Activated CD8-positive, alpha-beta memory T cell treated with anti-CD3 and anti-CD28 coated beads, Interleukin-2, amount 10 ng/mL, durations not matched to agents 7 days and 5 days (primary cell): ENCODE data around the gene CNIH2. TPM values are rescaled to one million over a fixed set of nuclear protein-coding genes. Genes with fewer than 3 reads are reported as not detected.
"Not testable (repeated sequence)": the region's sequence is repeated elsewhere in the genome, so short reads cannot be mapped to it uniquely, and the experiment has no call there.

Experiments
- ATAC-seq: fragments of 150-1000 bp; cut with Tn5 transposase; one replicate; pipeline ENCODE4 v1.10.0; 2021; ENCODE audit warnings: moderate library complexity
- CTCF ChIA-PET: fragments of 350-600 bp; sonication (Branson Sonifier 250); formaldehyde crosslinking; loops from one replicate; lab custom pipeline; 2021; ENCODE audit warnings: antibody characterized with exemption; lab: Charles Lee
- DNase-seq: peaks from one replicate; pipeline ENCODE4 v3.0.0-alpha.2; 2020
- H3K27ac Mint-ChIP-seq: one replicate; pipeline ENCODE4 v1.8.0; 2021; ENCODE audit warnings: mild to moderate bottlenecking, mixed read lengths
- H3K27me3 Mint-ChIP-seq: one replicate; pipeline ENCODE4 v1.8.0; 2021; ENCODE audit warnings: mixed read lengths
- H3K36me3 Mint-ChIP-seq: one replicate; pipeline ENCODE4 v1.8.0; 2021; ENCODE audit warnings: mild to moderate bottlenecking, mixed read lengths
- H3K4me1 Mint-ChIP-seq: one replicate; pipeline ENCODE4 v1.8.0; 2021; ENCODE audit warnings: mixed read lengths
- H3K4me3 Mint-ChIP-seq: one replicate; pipeline ENCODE4 v1.8.0; 2021; ENCODE audit warnings: mild to moderate bottlenecking, moderate library complexity, mixed read lengths
- H3K9me3 Mint-ChIP-seq: one replicate; pipeline ENCODE4 v1.8.0; 2022; ENCODE audit warnings: low read depth, mixed read lengths
- total RNA-seq, 2 experiments: library from RNA; stranded (reverse); gene quantifications; one replicate each; pipeline ENCODE4 v1.2.3, GENCODE V29; 2021

CNIH2 gene
- total RNA-seq, 2 experiments from 2014 or later = 1.1 to 1.2 TPM

DNA sequence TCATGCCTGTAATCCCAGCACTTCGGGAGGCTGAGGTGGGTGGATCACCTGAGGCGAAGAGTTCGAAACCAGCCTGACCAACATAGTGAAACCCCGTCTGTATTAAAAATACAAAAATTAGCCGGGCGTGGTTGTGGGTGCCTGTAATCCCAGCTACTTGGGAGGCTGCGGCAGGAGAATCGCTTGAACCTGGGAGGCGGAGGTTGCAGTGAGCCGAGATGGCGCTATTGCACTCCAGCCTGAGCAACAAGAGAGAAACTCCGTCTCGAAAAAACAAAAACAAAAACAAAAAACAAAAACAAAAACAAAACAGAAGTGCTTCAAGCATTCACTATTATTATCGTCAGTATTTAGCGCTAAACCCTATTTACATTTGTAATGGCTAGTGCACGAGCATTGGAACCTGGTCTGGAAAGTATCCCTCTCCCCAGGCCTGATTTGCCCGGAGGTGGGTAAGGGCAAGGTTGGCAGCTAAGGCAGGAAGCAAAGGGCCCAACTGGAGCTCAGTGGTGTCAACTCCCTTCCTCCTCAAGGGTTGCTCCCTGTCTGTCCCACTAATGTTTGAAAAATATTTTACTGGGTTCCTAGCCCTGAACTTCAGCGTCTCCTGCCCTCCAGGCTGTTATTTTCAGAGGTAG is 32.9 kb downstream of the CNIH2 start:
- peaks cover 30% of the 10 kb centered on the region for H3K4me1 Mint-ChIP-seq
- DNase-seq, ATAC-seq, H3K27ac Mint-ChIP-seq, H3K4me3 Mint-ChIP-seq, H3K9me3 Mint-ChIP-seq, H3K27me3 Mint-ChIP-seq, H3K36me3 Mint-ChIP-seq: not testable (repeated sequence)
- CTCF ChIA-PET = interaction anchor here (0.6 to 7.0 kb wide), 27 partner anchors 10 to 303 kb away, joined by 3 to 174 read pairs (median 8); partner anchors contain the start of genes B4GAT1, BRMS1, MRPL11 and NPAS4

DNA sequence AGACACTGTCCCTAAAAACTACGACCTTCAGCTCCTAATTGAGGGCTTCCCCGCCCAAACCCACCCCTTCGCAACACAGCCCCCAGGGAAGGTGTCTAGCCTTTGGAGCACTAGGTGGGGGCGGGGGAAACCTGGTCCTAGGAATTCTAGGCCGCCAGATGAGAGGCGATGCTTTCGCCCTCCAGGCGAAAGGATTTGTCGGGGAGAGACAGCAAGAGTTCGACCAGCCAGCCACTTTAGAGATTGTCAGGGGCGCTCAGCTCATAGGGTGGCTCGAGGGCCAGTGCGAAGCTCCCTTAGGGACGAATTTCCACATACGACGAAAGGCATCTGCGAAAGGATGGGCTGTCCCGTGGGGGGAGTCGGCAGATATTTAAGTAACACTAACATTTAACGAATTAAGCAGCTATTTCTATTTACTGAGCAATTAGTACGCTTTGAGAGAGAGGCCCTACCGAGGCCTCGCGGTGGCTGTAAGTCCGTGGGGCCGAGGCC is 33.5 kb downstream of the CNIH2 start:
- Mint-ChIP-seq H3K9me3 (no peaks in the 10 kb centered on the region), H3K27me3 (peaks cover 5% of the 10 kb centered on the region), H3K4me1 (peaks cover 34% of the 10 kb centered on the region), H3K27ac (peak overlapping the region; percentile 98), H3K36me3 (peaks cover 7% of the 10 kb centered on the region), H3K4me3 (peak overlapping the region; percentile 89)
- ATAC-seq = no peak
- DNase-seq = no peak
- CTCF ChIA-PET = interaction anchor here (0.6 to 7.0 kb wide), 26 partner anchors 11 to 303 kb away, joined by 3 to 174 read pairs (median 8); partner anchors contain the start of genes B4GAT1, BRMS1, MRPL11 and NPAS4

DNA sequence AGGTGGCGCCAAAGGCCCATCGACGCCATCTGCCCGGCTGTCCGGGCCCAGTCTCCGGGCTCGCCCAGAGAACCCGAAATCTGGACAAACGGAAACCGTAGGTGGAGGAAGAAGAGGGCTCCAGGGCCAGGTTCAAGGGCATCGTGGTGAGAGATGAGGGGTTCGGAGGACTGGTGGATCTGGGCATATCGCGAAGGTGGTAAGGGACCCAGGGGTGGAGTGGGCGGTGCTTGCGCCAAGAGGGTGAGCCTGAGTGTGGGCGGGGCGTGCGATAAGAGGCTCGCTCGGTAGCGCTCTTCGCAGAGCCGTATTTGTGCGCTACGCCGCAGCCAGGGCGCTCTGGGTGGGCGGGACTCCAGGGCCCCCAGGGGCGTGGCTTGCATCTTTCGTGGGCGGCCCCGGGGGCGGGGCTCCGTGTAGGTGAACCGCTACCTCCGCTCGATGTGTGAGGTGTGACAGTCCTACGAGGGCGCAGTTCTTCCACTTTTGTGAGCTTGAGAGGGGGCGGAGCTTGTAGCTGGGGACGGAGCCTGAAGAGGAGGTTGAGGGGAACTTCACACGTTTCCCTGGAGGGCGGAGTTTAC is 34.1 kb downstream of the CNIH2 start:
- H3K27ac Mint-ChIP-seq = peak overlapping the region; percentile 98
- peaks cover 34% of the 10 kb centered on the region for H3K4me1 Mint-ChIP-seq
- peak overlapping the region; percentile 89 for H3K4me3 Mint-ChIP-seq
- H3K9me3 Mint-ChIP-seq = no peaks in the 10 kb centered on the region
- H3K27me3 Mint-ChIP-seq = peaks cover 5% of the 10 kb centered on the region
- peaks cover 7% of the 10 kb centered on the region for H3K36me3 Mint-ChIP-seq
- DNase-seq (peak; percentile 97), ATAC-seq (peak; percentile 72)
- CTCF ChIA-PET = interaction anchor here (0.6 to 7.0 kb wide), 33 partner anchors 10 to 487 kb away, joined by 3 to 174 read pairs (median 6); partner anchors contain the start of genes B4GAT1, BRMS1, DPP3 and MRPL11

DNA sequence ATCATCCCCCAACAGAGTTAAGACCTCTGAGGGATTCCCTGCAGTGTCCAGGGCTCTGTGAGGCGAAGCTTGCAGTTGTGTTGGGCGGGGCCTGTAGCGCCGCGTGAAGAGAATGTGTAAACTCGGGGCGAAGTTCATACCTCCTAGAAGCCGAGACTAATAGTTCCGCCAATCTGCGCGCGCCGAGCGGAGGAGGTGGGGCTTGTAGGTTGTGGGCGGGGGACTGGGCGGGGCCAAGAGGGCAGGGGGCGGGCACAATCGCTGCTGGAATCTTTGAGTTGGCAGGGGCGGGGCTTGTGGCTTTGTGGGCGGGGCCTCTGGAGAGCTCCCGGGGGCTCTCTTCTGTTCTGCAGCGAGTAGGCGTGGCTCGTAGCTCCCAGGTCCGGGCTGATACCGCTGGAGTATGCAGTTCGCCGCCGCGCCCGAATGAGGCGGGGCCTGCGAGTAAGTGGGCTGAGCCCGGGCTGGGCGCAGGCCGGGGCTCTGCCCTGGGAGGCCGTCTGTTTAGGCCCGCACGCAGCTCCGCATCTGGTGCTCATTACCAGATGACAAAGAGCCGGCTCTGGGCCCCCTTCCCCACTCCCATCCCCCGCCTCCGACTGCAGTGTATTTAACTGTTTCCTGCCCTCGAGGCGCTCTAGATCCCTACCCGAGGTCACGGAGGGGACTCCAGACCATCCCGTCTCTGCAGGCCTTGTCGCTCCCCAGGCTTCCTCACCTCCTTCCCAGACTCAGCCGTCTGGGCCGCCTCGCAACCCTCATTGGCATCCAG is 34.8 kb downstream of the CNIH2 start:
- H3K4me3 Mint-ChIP-seq = peak overlapping the region; percentile 89
- H3K27ac Mint-ChIP-seq = peak overlapping the region; percentile 98
- peaks cover 3% of the 10 kb centered on the region for H3K27me3 Mint-ChIP-seq
- H3K4me1 Mint-ChIP-seq = peaks cover 40% of the 10 kb centered on the region
- ATAC-seq (peak; percentile 79), DNase-seq (peak; percentile 99)
- CTCF ChIA-PET = interaction anchor here (0.5 to 7.0 kb wide), 28 partner anchors 9 to 1261 kb away, joined by 3 to 174 read pairs (median 8); partner anchors contain the start of genes B4GAT1, BRMS1, DPP3 and MRPL11
- H3K9me3 Mint-ChIP-seq = no peaks in the 10 kb centered on the region
- H3K36me3 Mint-ChIP-seq = peaks cover 7% of the 10 kb centered on the region

DNA sequence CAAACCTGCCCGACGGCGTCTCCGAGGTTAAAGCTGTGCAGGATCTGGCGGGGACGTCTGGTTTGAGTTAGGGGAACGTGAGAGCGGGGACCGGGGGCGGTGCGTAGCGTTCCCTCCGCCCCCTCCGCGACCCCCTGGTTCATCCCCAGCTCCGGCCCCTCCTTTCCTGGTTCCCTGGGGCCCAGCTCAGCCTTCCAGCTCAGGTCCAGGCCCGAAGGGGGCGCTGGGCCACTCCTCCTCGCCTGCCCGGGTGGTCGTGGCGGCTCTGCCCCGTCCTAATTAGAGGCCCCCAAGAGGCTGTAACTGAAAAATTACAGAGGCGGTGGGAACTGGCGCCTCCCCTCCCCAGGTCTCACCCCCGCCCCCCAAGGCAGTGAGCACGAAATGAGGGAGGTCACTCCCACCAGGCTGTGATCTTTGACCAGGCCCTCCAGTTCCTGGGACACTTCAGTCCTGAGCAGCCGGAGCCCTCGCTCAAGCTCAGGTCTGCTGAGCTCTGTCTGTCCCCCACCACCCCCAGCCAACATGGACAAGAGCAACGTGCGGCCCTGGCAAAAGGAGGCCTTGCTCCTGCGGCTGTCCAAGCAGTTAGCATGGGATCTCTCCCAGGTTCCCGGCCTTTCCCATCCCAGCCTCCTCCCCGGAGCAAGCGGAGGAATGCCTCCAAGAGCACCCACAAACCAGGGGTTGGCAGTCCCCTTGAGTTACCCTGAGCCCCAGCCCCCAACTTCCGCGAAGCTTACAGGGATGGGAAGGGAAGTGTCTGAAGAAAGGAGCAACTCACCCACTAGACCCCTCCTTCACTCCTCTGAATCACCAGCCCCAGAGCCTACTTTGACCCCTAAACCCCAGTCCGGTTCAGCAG is 35.6 kb downstream of the CNIH2 start:
- DNase-seq = no peak
- Mint-ChIP-seq H3K27ac (peak overlapping the region; percentile 91), H3K4me3 (peak overlapping the region; percentile 89), H3K36me3 (peaks cover 8% of the 10 kb centered on the region), H3K9me3 (no peaks in the 10 kb centered on the region), H3K27me3 (peaks cover 3% of the 10 kb centered on the region), H3K4me1 (peaks cover 47% of the 10 kb centered on the region)
- CTCF ChIA-PET = interaction anchor here (0.5 to 7.0 kb wide), 19 partner anchors 9 to 197 kb away, joined by 3 to 174 read pairs (median 13); partner anchors contain the start of genes B4GAT1, BRMS1, DPP3 and MRPL11
- no peak for ATAC-seq

DNA sequence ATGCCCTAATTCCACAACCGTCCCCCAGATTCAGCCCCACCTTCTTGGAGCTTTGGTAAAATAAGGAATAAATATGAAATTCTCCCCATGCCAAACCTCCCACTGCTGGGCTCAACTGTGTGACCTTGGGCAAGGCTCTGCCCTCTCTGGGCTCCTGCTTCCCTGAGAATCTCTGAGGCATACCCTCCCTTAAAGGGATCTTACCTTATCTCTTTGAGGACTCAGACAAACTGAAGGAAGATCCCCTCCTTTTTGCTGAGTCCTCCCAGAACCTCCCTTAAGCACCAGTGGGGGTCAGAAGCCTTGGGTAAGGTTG is 36.2 kb downstream of the CNIH2 start:
- DNase-seq = no peak
- peaks cover 53% of the 10 kb centered on the region for H3K4me1 Mint-ChIP-seq
- H3K9me3 Mint-ChIP-seq = no peaks in the 10 kb centered on the region
- peak overlapping the region; percentile 91 for H3K27ac Mint-ChIP-seq
- H3K27me3 Mint-ChIP-seq = peaks cover under 1% of the 10 kb centered on the region
- peak overlapping the region; percentile 89 for H3K4me3 Mint-ChIP-seq
- no peak for ATAC-seq
- H3K36me3 Mint-ChIP-seq = peaks cover 13% of the 10 kb centered on the region
- CTCF ChIA-PET = interaction anchor here (2.0 to 7.0 kb wide), 5 partner anchors 12 to 95 kb away, joined by 5 to 174 read pairs (median 75); partner anchors contain the start of gene RIN1

DNA sequence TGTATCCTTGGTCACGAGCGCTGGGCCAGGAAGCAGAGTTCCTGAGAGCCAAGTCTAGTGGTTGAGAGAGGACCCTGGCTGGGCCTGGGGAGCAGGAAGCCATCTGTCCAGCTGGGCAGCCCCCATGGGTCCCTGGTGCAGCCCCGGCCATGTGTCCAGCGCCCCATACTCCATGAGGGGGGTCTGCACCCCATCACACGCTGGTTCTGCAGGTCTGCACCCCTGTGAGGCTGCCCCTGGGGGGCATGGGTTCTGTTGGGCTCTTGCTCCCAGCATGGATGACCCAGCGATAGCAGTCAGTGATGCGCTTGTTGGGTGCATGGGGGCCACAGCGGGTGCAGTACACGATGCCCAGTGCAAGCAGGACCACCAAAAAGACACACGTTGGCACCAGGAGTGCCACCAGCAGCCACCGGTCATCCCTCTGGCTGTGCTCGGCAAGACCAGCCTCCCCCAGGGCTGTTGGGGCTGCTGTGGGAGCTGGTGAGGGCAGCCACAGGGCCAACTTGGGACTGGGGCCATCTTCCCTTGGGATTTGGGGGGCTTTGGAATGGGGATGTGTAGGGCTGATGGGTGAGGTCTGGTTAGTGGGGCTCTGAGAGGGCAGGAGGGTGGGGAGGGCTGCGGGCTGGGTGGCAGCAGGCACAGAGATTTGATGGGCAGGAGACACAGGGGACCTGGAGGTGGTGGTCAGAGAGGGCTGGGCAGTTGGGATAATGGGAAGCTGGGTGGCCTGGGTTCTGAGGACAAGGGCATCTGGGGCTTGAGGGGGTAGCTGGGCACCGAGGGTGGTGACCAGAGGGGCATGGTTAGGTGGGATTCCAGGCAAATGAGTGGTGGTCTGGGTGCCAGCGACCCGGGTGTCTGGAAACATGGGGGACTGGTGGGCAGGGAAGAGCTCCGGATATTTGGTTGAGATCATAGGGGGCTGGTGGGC is 36.9 kb downstream of the CNIH2 start:
- DNase-seq (no peak), ATAC-seq (no peak)
- peaks cover 59% of the 10 kb centered on the region for H3K4me1 Mint-ChIP-seq
- no peaks in the 10 kb centered on the region for H3K9me3 Mint-ChIP-seq
- CTCF ChIA-PET = interaction anchor here (1.0 to 7.0 kb wide), 3 partner anchors 11 to 28 kb away, joined by 3 to 174 read pairs (median 75); partner anchors contain the start of gene RIN1
- H3K27me3 Mint-ChIP-seq = no peaks in the 10 kb centered on the region
- H3K4me3 Mint-ChIP-seq = peak overlapping the region; percentile 89
- H3K36me3 Mint-ChIP-seq = peaks cover 15% of the 10 kb centered on the region
- peak overlapping the region; percentile 91 for H3K27ac Mint-ChIP-seq

DNA sequence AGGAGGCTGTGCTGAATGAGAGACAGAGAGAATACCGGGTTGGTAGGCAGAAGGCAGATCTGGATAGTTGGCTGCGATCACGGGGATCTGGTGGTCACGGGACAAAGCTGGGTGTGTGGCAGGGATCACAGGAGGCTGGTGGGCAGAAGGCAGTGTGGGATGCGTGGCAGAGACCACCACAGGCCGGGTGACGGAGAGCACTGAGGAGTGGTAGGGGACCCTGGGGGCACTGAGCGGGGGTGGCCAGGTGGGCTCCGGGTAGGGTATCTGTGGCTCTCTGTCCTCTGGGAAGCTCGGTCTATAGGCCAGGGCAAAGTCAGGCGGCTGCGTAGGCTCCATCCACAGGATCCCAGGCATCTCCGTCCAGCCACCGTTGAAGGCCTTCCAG is 37.5 kb downstream of the CNIH2 start:
- peaks cover 20% of the 10 kb centered on the region for H3K36me3 Mint-ChIP-seq
- ATAC-seq (no peak), DNase-seq (no peak)
- H3K9me3 Mint-ChIP-seq = peaks cover 2% of the 10 kb centered on the region
- CTCF ChIA-PET = interaction anchor here (1.0 to 7.0 kb wide), 2 partner anchors 17 to 29 kb away, joined by 3 to 174 read pairs; partner anchors contain the start of gene RIN1
- peak overlapping the region; percentile 69 for H3K4me3 Mint-ChIP-seq
- peak overlapping the region; percentile 82 for H3K27ac Mint-ChIP-seq
- no peaks in the 10 kb centered on the region for H3K27me3 Mint-ChIP-seq
- H3K4me1 Mint-ChIP-seq = peaks cover 63% of the 10 kb centered on the region

DNA sequence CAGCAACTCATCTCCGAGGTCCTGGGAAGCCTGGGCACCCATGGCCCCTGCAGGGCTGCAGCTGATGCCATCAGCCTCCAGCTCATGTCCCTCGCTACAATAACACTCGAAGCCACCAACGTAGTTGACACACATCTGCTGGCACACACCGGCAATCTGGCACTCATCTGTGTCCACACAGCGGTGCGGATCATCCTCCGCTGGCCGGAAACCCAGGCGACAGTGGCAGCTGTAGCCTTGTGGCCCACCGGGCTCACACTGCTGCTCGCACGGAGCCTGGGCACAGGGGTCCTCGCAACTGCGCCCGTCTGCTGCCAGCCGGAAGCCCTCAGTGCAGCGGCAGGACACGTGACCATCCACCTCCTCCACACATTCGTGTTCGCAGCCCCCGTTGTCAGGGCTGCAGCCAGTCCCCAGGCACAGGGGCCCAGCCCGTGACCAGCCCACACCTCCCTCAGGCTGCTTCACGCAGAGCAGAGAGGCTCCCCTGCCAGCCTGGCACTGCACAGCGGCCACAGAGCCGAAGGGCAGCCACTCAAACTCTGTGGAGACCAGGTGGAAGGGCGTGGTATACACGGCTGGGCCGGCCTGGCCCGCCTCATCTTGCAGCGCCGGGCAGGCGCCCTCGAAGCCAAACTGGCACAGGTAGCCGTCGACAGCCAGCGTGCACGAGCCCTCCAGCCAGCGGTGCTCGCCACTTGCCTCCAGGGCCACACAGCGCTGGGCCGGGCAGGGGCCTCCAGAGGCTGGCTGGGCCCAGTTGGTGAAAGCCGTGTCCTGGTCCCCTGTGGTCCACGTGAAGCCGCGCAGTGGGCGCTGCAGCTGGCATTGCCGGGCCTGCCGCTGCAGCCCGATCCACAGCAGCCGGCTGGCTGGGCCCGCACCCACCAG is 38.2 kb downstream of the CNIH2 start:
- Mint-ChIP-seq H3K36me3 (peaks cover 20% of the 10 kb centered on the region), H3K9me3 (peaks cover 2% of the 10 kb centered on the region), H3K4me3 (peak overlapping the region; percentile 69), H3K4me1 (peaks cover 63% of the 10 kb centered on the region), H3K27me3 (no peaks in the 10 kb centered on the region), H3K27ac (peak overlapping the region; percentile 82)
- DNase-seq (peak; percentile 61), ATAC-seq (no peak)
- CTCF ChIA-PET = interaction anchor here (0.8 to 7.0 kb wide), 7 partner anchors 11 to 70 kb away, joined by 3 to 174 read pairs (median 6); partner anchors contain the start of genes RIN1 and YIF1A

DNA sequence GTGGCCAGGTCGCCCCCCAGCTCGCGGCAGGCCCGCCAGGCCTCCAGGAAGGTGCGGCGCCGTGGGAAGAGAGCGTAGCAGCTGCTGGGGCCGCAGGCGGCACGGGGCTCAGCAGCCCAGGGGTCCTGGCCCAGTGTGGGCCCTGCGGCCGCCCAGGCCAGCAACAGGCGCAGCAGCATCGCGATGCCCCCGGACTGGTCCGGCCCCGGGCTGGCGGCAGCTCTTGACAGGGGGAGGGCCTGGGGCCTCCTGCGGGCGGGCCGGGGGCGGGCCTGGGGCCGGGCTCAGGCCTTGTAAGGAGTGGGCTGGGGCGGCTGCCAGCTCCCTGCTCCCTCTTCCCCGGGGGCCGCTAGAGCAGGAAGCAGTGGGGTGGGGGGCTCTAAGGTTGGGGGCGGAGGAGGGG is 38.9 kb downstream of the CNIH2 start, which contains the start of gene CD248:
Gene CD248 (minus strand): TSS at position 196 of the 403 bp plus-strand sequence. CDS start 17 bp downstream, at position 179.
- H3K36me3 Mint-ChIP-seq = peaks cover 20% of the 10 kb centered on the region
- H3K27ac Mint-ChIP-seq = peak within 1 kb of the TSS; percentile 99
- H3K4me3 Mint-ChIP-seq = peak within 1 kb of the TSS; percentile 69
- H3K9me3 Mint-ChIP-seq = peaks cover 2% of the 10 kb centered on the region
- ATAC-seq (peak; percentile 8), DNase-seq (peak; percentile 68)
- CTCF ChIA-PET = interaction anchor here (0.8 to 2.7 kb wide), 9 partner anchors 10 to 122 kb away, joined by 3 to 14 read pairs (median 4); partner anchors contain the start of genes MRPL11, RIN1 and YIF1A
- peaks cover 59% of the 10 kb centered on the region for H3K4me1 Mint-ChIP-seq
- no peaks in the 10 kb centered on the region for H3K27me3 Mint-ChIP-seq
